OCI-LY7 (cell line): ENCODE measurements around the gene HMCN1. TPM values are rescaled to one million over a fixed set of nuclear protein-coding genes. Genes with fewer than 3 reads are reported as not detected.

Experiments
- BruUV-seq: library from RNA; stranded (reverse); fragments of 400-500 nt; replicated peaks from 2 replicates; lab custom pipeline; 2021; lab: Mats Ljungman, UMichigan
- CTCF ChIA-PET: fragments of 300-600 bp; sonication (Branson Sonifier 250); formaldehyde crosslinking; loops from one replicate; lab custom pipeline; 2022; ENCODE audit warnings: antibody characterized with exemption; ENCODE audit not compliant: unreplicated experiment; lab: Charles Lee
- POLR2A ChIA-PET: fragments of 300-600 bp; sonication (Branson Sonifier 250); formaldehyde crosslinking; loops from one replicate; lab custom pipeline; 2022; ENCODE audit warnings: antibody characterized with exemption; lab: Charles Lee
- DNase-seq: peaks from one replicate; pipeline ENCODE4 v3.0.0-alpha.2; 2015; ENCODE audit warnings: low spot score
- H2AFZ ChIP-seq: fragments of 200-600 bp; sonication (generic), shearing (Covaris generic); 2 replicates; pipeline ENCODE4 v1.6.1; 2014; ENCODE audit warnings: mild to moderate bottlenecking, antibody characterized with exemption, low read length, moderate library complexity
- H3K27ac ChIP-seq: fragments of 200-600 bp; sonication (generic); 2 replicates; pipeline ENCODE4 v1.5.1; 2014; ENCODE audit warnings: mixed run types, low read depth, mild to moderate bottlenecking, moderate library complexity, low read length, inconsistent platforms; ENCODE audit not compliant: poor library complexity, severe bottlenecking
- H3K36me3 ChIP-seq: fragments of 200-600 bp; sonication (generic); 2 replicates; pipeline ENCODE4 v1.6.1; 2014; ENCODE audit warnings: mild to moderate bottlenecking, antibody characterized with exemption, low read length, moderate library complexity, mixed read lengths; ENCODE audit not compliant: insufficient read depth
- H3K4me1 ChIP-seq: fragments of 200-600 bp; sonication (generic); 2 replicates; pipeline ENCODE4 v1.5.1; 2014; ENCODE audit warnings: mild to moderate bottlenecking, low read length; ENCODE audit not compliant: insufficient read depth, poor library complexity, severe bottlenecking
- H3K4me2 ChIP-seq: fragments of 200-600 bp; sonication (generic); 2 replicates; pipeline ENCODE4 v1.6.1; 2014; ENCODE audit warnings: mild to moderate bottlenecking, low read length
- H3K4me3 ChIP-seq: fragments of 200-600 bp; sonication (generic); 2 replicates; pipeline ENCODE4 v1.5.1; 2014; ENCODE audit warnings: mild to moderate bottlenecking, low read depth, low read length; ENCODE audit not compliant: poor library complexity, severe bottlenecking
- H3K79me2 ChIP-seq: fragments of 200-600 bp; sonication (generic); 2 replicates; pipeline ENCODE4 v1.6.1; 2016; ENCODE audit warnings: low read depth, mild to moderate bottlenecking, low read length, moderate library complexity, mixed read lengths; ENCODE audit not compliant: insufficient read depth
- H3K9me2 ChIP-seq: fragments of 200-600 bp; sonication (generic); 2 replicates; pipeline ENCODE4 v1.6.1; 2016; ENCODE audit warnings: mild to moderate bottlenecking, low read length, mixed read lengths; ENCODE audit not compliant: insufficient read depth
- H3K9me3 ChIP-seq: fragments of 200-600 bp; sonication (generic); 2 replicates; pipeline ENCODE4 v1.6.1; 2014; ENCODE audit warnings: mild to moderate bottlenecking, mixed run types, low read length, mixed read lengths
- H4K20me1 ChIP-seq: fragments of 200-600 bp; sonication (generic); 2 replicates; pipeline ENCODE4 v1.6.1; 2014; ENCODE audit warnings: mild to moderate bottlenecking, antibody characterized with exemption, low read length, moderate library complexity, mixed read lengths; ENCODE audit not compliant: insufficient read depth
- CTCF ChIP-seq: fragments of 200-600 bp; sonication (generic); conservative IDR thresholded peaks from 2 replicates; pipeline ENCODE4 v1.5.1; 2014; ENCODE audit warnings: mild to moderate bottlenecking, antibody characterized with exemption, low read length, moderate library complexity, mixed read lengths
- EZH2phosphoT487 ChIP-seq: fragments of 200-600 bp; sonication (generic); IDR thresholded peaks from 2 replicates; pipeline ENCODE4 v1.6.1; 2018; ENCODE audit warnings: low read depth, borderline replicate concordance, mild to moderate bottlenecking, mixed run types, antibody characterized with exemption, low read length, moderate library complexity, mixed read lengths
- intact Hi-C: fragments of 100-400 bp; cut with micrococcal nuclease; formaldehyde crosslinking; loops from one replicate; pipeline ENCODE4 v1.10.0; 2022; ENCODE audit not compliant: unreplicated experiment
- total RNA-seq, 2 experiments: library from RNA; depleted of rRNA in 1 of 2; stranded (reverse); fragments of >200 nt in 1 of 2; shearing (Covaris generic) in 1 of 2; gene quantifications; 2 replicates each; pipeline ENCODE4 v1.2.3, GENCODE V29; 2014 to 2022

Gene HMCN1
- total RNA-seq, 2 experiments from 2014 or later: 0.02 TPM; not detected in 1

GRCh38 chr1:185739967-185740366, 5.8 kb downstream of the HMCN1 start:
- no peaks in the 10 kb centered on the region for H3K9me3 ChIP-seq
- H3K79me2 ChIP-seq: no peaks in the 10 kb centered on the region
- H3K4me1 ChIP-seq: no peaks in the 10 kb centered on the region
- no peak for TF ChIP-seq CTCF
- BruUV-seq: no TSS peak
- H3K4me2 ChIP-seq: no peak overlapping the region
- H3K9me2 ChIP-seq: no peaks in the 10 kb centered on the region
- no peak overlapping the region for H3K27ac ChIP-seq
- no peak overlapping the region for H2AFZ ChIP-seq
- no peak overlapping the region for H3K4me3 ChIP-seq
- no peak for DNase-seq
- intact Hi-C loops: no loop called here
- no peaks in the 10 kb centered on the region for H4K20me1 ChIP-seq
- ChIA-PET CTCF (no interaction called here), POLR2A (no interaction called here)
- H3K36me3 ChIP-seq: no peaks in the 10 kb centered on the region

GRCh38 chr1:185741551-185741950, 7.4 kb downstream of the HMCN1 start:
- Histone ChIP-seq H2AFZ (no peak overlapping the region), H3K79me2 (no peaks in the 10 kb centered on the region), H3K27ac (no peak overlapping the region), H3K4me3 (no peak overlapping the region), H3K9me2 (no peaks in the 10 kb centered on the region), H3K9me3 (no peaks in the 10 kb centered on the region), H3K4me2 (no peak overlapping the region), H4K20me1 (no peaks in the 10 kb centered on the region), H3K36me3 (no peaks in the 10 kb centered on the region), H3K4me1 (no peaks in the 10 kb centered on the region)
- intact Hi-C loops: no loop called here
- CTCF ChIA-PET: no interaction called here
- no peak for TF ChIP-seq CTCF
- TF ChIP-seq EZH2phosphoT487: no peak
- no TSS peak for BruUV-seq
- POLR2A ChIA-PET: no interaction called here
- DNase-seq: no peak

- no peak for DNase-seq
- no peak overlapping the region for H3K4me2 ChIP-seq
- intact Hi-C loops: no loop called here
- H3K79me2 ChIP-seq: no peaks in the 10 kb centered on the region
- BruUV-seq: no TSS peak
- H4K20me1 ChIP-seq: no peaks in the 10 kb centered on the region
- no peak overlapping the region for H2AFZ ChIP-seq
- no peak overlapping the region for H3K27ac ChIP-seq
- no peak overlapping the region for H3K4me3 ChIP-seq
- ChIA-PET POLR2A (no interaction called here), CTCF (no interaction called here)
- no peaks in the 10 kb centered on the region for H3K4me1 ChIP-seq
- H3K9me3 ChIP-seq: no peaks in the 10 kb centered on the region
- H3K36me3 ChIP-seq: no peaks in the 10 kb centered on the region
- H3K9me2 ChIP-seq: no peaks in the 10 kb centered on the region
- TF ChIP-seq CTCF: no peak
- TF ChIP-seq EZH2phosphoT487: no peak
Measured at GRCh38 chr1:185742403-185742802, 8.2 kb downstream of the HMCN1 start.
